Measurements from ENCODE around the gene MEIS3. TPM values are rescaled to one million over a fixed set of nuclear protein-coding genes. Genes with fewer than 3 reads are reported as not detected.

MEIS3 gene
- total RNA-seq, 6 experiments from 2014 or later: 34.1 to 50.3 (median 46.3) TPM

DNA sequence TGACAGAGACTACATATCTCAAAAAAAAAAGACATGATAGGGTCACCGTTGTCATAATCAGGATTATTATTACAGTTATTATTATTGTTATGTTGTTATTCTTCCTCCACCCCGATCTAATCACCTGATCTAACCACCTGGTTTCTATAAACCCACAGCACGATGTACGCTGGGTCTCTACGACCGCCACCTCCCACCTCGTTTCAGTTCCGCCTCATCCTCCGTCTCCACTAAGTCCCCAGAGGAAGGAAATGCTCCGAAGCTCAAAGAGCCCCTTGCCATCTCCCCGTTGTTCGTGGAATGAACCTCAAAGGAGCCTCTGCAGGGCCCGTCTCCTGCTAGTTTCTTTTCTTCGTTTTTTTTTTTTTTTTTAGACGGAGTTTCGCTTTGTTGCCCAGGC lies 15.9 kb upstream of the MEIS3 start:
- H3K4me1 Mint-ChIP-seq (ENCODE audit: low read depth): peaks cover 7% of the 10 kb centered on the region; the same call in 1 of the 2 replicates
- H3K4me3 Mint-ChIP-seq: peak overlapping the region; percentile 19; the same call in 1 of the 2 replicates
- no peak overlapping the region for H3K27ac Mint-ChIP-seq
- no peaks in the 10 kb centered on the region for H3K36me3 Mint-ChIP-seq (ENCODE audit: low read depth)
- DNase-seq: no peak
- TF ChIP-seq, protein P1, sequence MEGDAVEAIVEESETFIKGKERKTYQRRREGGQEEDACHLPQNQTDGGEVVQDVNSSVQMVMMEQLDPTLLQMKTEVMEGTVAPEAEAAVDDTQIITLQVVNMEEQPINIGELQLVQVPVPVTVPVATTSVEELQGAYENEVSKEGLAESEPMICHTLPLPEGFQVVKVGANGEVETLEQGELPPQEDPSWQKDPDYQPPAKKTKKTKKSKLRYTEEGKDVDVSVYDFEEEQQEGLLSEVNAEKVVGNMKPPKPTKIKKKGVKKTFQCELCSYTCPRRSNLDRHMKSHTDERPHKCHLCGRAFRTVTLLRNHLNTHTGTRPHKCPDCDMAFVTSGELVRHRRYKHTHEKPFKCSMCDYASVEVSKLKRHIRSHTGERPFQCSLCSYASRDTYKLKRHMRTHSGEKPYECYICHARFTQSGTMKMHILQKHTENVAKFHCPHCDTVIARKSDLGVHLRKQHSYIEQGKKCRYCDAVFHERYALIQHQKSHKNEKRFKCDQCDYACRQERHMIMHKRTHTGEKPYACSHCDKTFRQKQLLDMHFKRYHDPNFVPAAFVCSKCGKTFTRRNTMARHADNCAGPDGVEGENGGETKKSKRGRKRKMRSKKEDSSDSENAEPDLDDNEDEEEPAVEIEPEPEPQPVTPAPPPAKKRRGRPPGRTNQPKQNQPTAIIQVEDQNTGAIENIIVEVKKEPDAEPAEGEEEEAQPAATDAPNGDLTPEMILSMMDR (IDR thresholded peaks at IDR 0.05): no peak
- peaks cover 12% of the 10 kb centered on the region for H3K27me3 Mint-ChIP-seq (ENCODE audit: insufficient read depth)
- no peaks in the 10 kb centered on the region for H3K9me3 Mint-ChIP-seq

DNA sequence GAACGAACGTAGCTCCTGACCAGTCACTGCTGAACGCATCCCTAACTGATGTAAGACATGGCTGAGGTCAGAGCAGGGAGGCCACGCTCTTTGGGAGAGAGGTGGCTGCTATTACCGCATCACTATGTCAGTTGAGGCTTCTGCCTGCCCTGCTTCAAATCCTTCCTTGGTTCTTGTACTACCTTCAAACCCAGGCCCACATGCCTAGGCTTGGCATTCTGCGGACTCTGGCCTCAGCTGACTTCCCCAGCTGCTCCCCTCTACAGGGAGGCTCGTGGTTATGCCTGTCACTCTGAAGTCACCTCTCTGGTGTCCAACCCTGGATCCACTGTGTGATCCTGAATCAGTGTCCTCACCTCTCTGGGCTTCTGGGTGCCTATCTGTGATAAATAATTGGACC lies 14.8 kb upstream of the MEIS3 start:
- Mint-ChIP-seq H3K4me3 (no peak overlapping the region), H3K9me3 (no peaks in the 10 kb centered on the region), H3K36me3 (ENCODE audit: low read depth) (no peaks in the 10 kb centered on the region), H3K27ac (no peak overlapping the region), H3K27me3 (ENCODE audit: insufficient read depth) (peaks cover 9% of the 10 kb centered on the region), H3K4me1 (ENCODE audit: low read depth) (peaks cover 7% of the 10 kb centered on the region; the same call in 1 of the 2 replicates)
- DNase-seq: no peak
- TF ChIP-seq, protein P1 (IDR thresholded peaks at IDR 0.05): no peak

DNA sequence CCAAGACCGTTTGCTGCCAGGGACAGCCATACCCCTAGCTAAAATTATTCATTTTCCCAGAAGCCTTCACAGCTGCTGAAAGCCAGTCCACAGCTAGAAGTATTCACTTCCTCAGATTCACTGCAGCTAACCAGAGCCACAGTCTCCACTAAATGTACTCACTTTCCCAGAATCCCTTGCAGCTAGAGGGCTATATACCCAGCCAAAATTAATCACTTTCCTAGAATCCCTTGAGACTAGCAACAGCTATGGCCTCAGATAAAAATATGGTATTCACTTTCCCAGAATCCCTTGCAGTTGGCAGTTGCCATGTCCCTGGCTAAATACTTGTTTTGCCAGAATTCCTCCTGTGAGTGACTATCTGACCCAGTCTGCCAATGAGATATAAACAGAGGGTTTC lies 13.8 kb upstream of the MEIS3 start:
- peak; percentile 22 for DNase-seq
- H3K9me3 Mint-ChIP-seq: no peaks in the 10 kb centered on the region
- H3K27me3 Mint-ChIP-seq (ENCODE audit: insufficient read depth): peaks cover 9% of the 10 kb centered on the region

DNA sequence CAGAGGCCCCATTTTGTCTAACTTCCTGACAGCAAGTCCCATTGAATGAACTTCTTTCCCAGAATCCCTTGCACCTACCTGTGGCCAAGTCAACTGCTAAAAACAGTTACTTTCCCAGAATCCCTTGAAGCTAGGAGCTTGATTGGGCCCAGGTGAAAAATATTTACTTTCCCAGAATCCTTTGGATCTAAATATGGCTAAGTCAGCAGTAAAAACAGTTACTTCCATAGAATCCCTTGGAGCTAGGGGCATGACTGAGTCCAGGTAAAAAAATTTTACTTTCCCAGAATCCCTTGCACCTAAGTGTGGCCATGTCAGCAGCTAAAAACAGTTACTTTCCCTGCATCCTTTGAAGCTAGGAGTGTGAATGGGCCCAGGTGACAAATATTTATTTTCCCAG lies 13.2 kb upstream of the MEIS3 start:
- no peaks in the 10 kb centered on the region for H3K36me3 Mint-ChIP-seq (ENCODE audit: low read depth)
- H3K27me3 Mint-ChIP-seq (ENCODE audit: insufficient read depth): peaks cover 6% of the 10 kb centered on the region

More for the DNA sequence above, 13.8 kb upstream of the MEIS3 start:
- Mint-ChIP-seq H3K36me3 (ENCODE audit: low read depth) (no peaks in the 10 kb centered on the region), H3K4me3 (no peak overlapping the region), H3K27ac (no peak overlapping the region), H3K4me1 (ENCODE audit: low read depth) (peaks cover 7% of the 10 kb centered on the region; the same call in 1 of the 2 replicates)
- TF ChIP-seq, protein P1 (IDR thresholded peaks at IDR 0.05): no peak

DNA sequence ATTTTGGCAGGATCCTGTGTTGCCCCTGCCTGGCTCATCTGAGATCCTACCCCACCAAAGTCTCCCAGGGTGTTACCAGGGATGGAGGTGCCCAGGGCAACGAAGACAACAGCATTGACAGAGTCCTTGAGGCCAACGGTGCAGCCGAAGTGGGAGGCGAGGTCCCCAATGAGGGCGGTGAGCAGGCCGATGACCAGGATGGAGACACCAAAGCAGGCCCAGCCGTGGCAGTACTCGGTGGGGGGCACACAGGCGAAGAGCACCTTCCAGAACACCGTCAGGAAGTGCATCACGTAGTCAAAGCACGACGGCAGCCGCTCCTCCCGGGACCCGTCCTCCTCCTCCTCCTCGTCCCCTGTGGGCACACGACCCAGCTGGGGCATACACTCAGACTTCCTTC lies 12.8 kb upstream of the MEIS3 start:
- H3K4me3 Mint-ChIP-seq: no peak overlapping the region
- peaks cover 6% of the 10 kb centered on the region; the same call in 1 of the 2 replicates for H3K4me1 Mint-ChIP-seq (ENCODE audit: low read depth)
- TF ChIP-seq, protein P1 (IDR thresholded peaks at IDR 0.05): no peak
- DNase-seq: no peak
- H3K27me3 Mint-ChIP-seq (ENCODE audit: insufficient read depth): peaks cover 6% of the 10 kb centered on the region
- H3K36me3 Mint-ChIP-seq (ENCODE audit: low read depth): no peaks in the 10 kb centered on the region
- no peaks in the 10 kb centered on the region for H3K9me3 Mint-ChIP-seq
- H3K27ac Mint-ChIP-seq: no peak overlapping the region

More for the DNA sequence above, 13.2 kb upstream of the MEIS3 start:
- Mint-ChIP-seq H3K4me1 (ENCODE audit: low read depth) (peaks cover 7% of the 10 kb centered on the region; the same call in 1 of the 2 replicates), H3K9me3 (no peaks in the 10 kb centered on the region), H3K27ac (no peak overlapping the region), H3K4me3 (no peak overlapping the region)
- DNase-seq: no peak
- TF ChIP-seq, protein P1 (IDR thresholded peaks at IDR 0.05): no peak

Data from HFFc6 (cell line).